GM19395 (cell line): ENCODE results near the gene RHBDL2.
"Not testable (repeated sequence)": the region's sequence is repeated elsewhere in the genome, so short reads cannot be mapped to it uniquely, and the experiment has no call there.

Experiments used
- ATAC-seq: cut with Tn5 transposase; IDR thresholded peaks from one replicate; pipeline ENCODE4 v1.9.1; 2021; ENCODE audit warnings: mild to moderate bottlenecking, moderate library complexity; ENCODE audit not compliant: unreplicated experiment

RHBDL2 gene

GRCh38 chr1:38938722-38939260, 2.8 kb downstream of the RHBDL2 start:
- ATAC-seq = no peak

- no peak for ATAC-seq
Measured at GRCh38 chr1:38932571-38932970, 9.1 kb downstream of the RHBDL2 start.

- no peak for ATAC-seq
Measured at GRCh38 chr1:38929476-38929875, 12.2 kb downstream of the RHBDL2 start.

- ATAC-seq = no peak
Measured at GRCh38 chr1:38929054-38929453, 12.6 kb downstream of the RHBDL2 start.

- no peak for ATAC-seq
Measured at GRCh38 chr1:38926091-38926490, 15.5 kb downstream of the RHBDL2 start.

GRCh38 chr1:38925391-38925790, 16.2 kb downstream of the RHBDL2 start:
- no peak for ATAC-seq

GRCh38 chr1:38923607-38924006, 18.0 kb downstream of the RHBDL2 start:
- ATAC-seq = no peak

- ATAC-seq = no peak
Measured at GRCh38 chr1:38919130-38919529, 22.5 kb downstream of the RHBDL2 start.

GRCh38 chr1:38918568-38918967, 23.1 kb downstream of the RHBDL2 start:
- ATAC-seq = no peak

GRCh38 chr1:38917772-38918171, 23.9 kb downstream of the RHBDL2 start:
- ATAC-seq = no peak

- ATAC-seq = no peak
Measured at GRCh38 chr1:38917337-38917736, 24.3 kb downstream of the RHBDL2 start.

- ATAC-seq = no peak
Measured at GRCh38 chr1:38915352-38915948, 26.2 kb downstream of the RHBDL2 start.

- ATAC-seq = not testable (repeated sequence)
Measured at GRCh38 chr1:38914908-38915307, 26.7 kb downstream of the RHBDL2 start.

GRCh38 chr1:38908821-38909220, 32.8 kb downstream of the RHBDL2 start:
- ATAC-seq = no peak

- no peak for ATAC-seq
Measured at GRCh38 chr1:38905985-38906384, 35.6 kb downstream of the RHBDL2 start.

- no peak for ATAC-seq
Measured at GRCh38 chr1:38899560-38899959, 42.1 kb downstream of the RHBDL2 start.

GRCh38 chr1:38898653-38899230, 42.9 kb downstream of the RHBDL2 start:
- no peak for ATAC-seq

- no peak for ATAC-seq
Measured at GRCh38 chr1:38896169-38896568, 45.5 kb downstream of the RHBDL2 start.

- ATAC-seq = no peak
Measured at GRCh38 chr1:38892976-38893375, 48.7 kb downstream of the RHBDL2 start.

- ATAC-seq = no peak
Measured at GRCh38 chr1:38891753-38892152, 49.9 kb downstream of the RHBDL2 start.

GRCh38 chr1:38889589-38889988, 52.0 kb downstream of the RHBDL2 start:
- ATAC-seq = no peak

GRCh38 chr1:38888423-38889333, 53.0 kb downstream of the RHBDL2 start:
- ATAC-seq = no peak
